HepG2 (cell line): Measurements from ENCODE around the gene BCL2L13. TPM values are rescaled to one million over a fixed set of nuclear protein-coding genes. Genes with fewer than 3 reads are reported as not detected.

Experiments
- ATAC-seq: fragments of 200-7000 bp; cut with Tn5 transposase; 3 replicates; pipeline ENCODE4 v1.9.1; 2020; ENCODE audit warnings: mild to moderate bottlenecking, moderate library complexity
- BruUV-seq: library from RNA; stranded (reverse); fragments of 400-500 nt; replicated peaks from 2 replicates; lab custom pipeline; 2021; lab: Mats Ljungman, UMichigan
- CTCF ChIA-PET: fragments of 300-600 bp; formaldehyde crosslinking; extraction: SDS; loops from one replicate; lab custom pipeline; 2021; ENCODE audit warnings: low total read pairs, inconsistent platforms, low intra/inter-chr PET ratio; lab: Yijun Ruan, JAX
- POLR2A ChIA-PET: fragments of 350-600 bp; sonication (Branson Sonifier 250); formaldehyde crosslinking; loops from one replicate; lab custom pipeline; 2020; ENCODE audit warnings: antibody characterized with exemption, inconsistent platforms; lab: Yijun Ruan, JAX
- DNase-seq: peaks from one replicate; pipeline ENCODE4 v3.0.0-alpha.2; 2015; ENCODE audit warnings: low spot score
- FAIRE-seq: peaks from 3 replicates; lab custom pipeline; 2011; peaks lifted over from hg19 to GRCh38; lab: Jason Lieb, UNC
- H2AFZ ChIP-seq: one replicate; pipeline ENCODE4 v1.6.1; 2011; ENCODE audit warnings: low read length, inconsistent platforms
- H3K27ac ChIP-seq: fragments of 300-600 bp; 3 replicates; pipeline ENCODE4 v1.8.0; 2011; ENCODE audit warnings: mixed run types, mild to moderate bottlenecking, mixed read lengths, low read length, inconsistent platforms; ENCODE audit not compliant: insufficient read depth; ENCODE audit errors: extremely low read length
- H3K27me3 ChIP-seq, 2 experiments: fragments of 200-600 bp in 1 of 2; 2 replicates in 1 of 2; 3 replicates in 1 of 2; pipeline versions ENCODE4 v1.6.0 to v1.8.0; 2011; ENCODE audit warnings: low read length in 2 of 2, mild to moderate bottlenecking in 2 of 2, moderate library complexity in 2 of 2, inconsistent platforms in 1 of 2; ENCODE audit not compliant: insufficient read depth in 2 of 2, control insufficient read depth in 1 of 2
- H3K36me3 ChIP-seq, 2 experiments: fragments of 200-600 bp in 1 of 2; replicated peaks in 1 of 2; 2 replicates in 1 of 2; 3 replicates in 1 of 2; pipeline versions ENCODE4 v1.5.1 to v1.8.0; 2011; ENCODE audit warnings: low read length in 2 of 2, inconsistent platforms in 1 of 2; ENCODE audit not compliant: insufficient read depth in 2 of 2, control insufficient read depth in 1 of 2
- H3K4me1 ChIP-seq: 2 replicates; pipeline ENCODE4 v1.5.1; 2012; ENCODE audit warnings: low read length, inconsistent platforms; ENCODE audit not compliant: insufficient read depth
- H3K4me2 ChIP-seq: 2 replicates; pipeline ENCODE4 v1.6.0; 2011; ENCODE audit warnings: low read depth, low read length, inconsistent platforms
- H3K4me3 ChIP-seq, 3 experiments: fragments of 200-600 bp in 1 of 3; sonication (generic), shearing (Covaris generic) in 1 of 3; replicated peaks in 1 of 3; 2 replicates each; pipeline ENCODE4 v1.5.1; 2011 to 2016; ENCODE audit warnings: low read length in 3 of 3, inconsistent platforms in 2 of 3, low read depth in 2 of 3, mild to moderate bottlenecking in 2 of 3, control low read depth in 1 of 3, mixed read lengths in 1 of 3; ENCODE audit not compliant: insufficient read depth in 1 of 3
- H3K79me2 ChIP-seq: one replicate; pipeline ENCODE4 v1.6.1; 2011; ENCODE audit warnings: low read length, inconsistent platforms; ENCODE audit not compliant: insufficient read depth
- H3K9ac ChIP-seq: 2 replicates; pipeline ENCODE4 v1.6.0; 2011; ENCODE audit warnings: mild to moderate bottlenecking, low read depth, low read length, inconsistent platforms; ENCODE audit not compliant: insufficient read depth
- H3K9me3 ChIP-seq: 2 replicates; pipeline ENCODE4 v1.5.1; 2012; ENCODE audit warnings: mild to moderate bottlenecking, low read length
- H4K20me1 ChIP-seq: 2 replicates; pipeline ENCODE4 v1.6.0; 2011; ENCODE audit warnings: inconsistent platforms, mild to moderate bottlenecking, low read length, moderate library complexity; ENCODE audit not compliant: insufficient read depth
- KDM3A ChIP-seq: IDR thresholded peaks from 2 replicates; pipeline ENCODE4 v1.6.1; 2018; ENCODE audit warnings: low read depth, missing compliant biosample characterization
- WGBS: methylation state at CpG from one replicate; pipeline ENCODE4 v1.1.6; 2017; ENCODE audit warnings: low lambda C conversion rate; 5-methylcytosine and 5-hydroxymethylcytosine counted together
- in situ Hi-C: cut with HindIII; loops from 2 replicates; pipeline ENCODE4 v1.10.0; 2017; ENCODE audit warnings: low pct_unique_long_range_greater_than_20kb; ENCODE audit not compliant: extremely low pct_ligation_motif_present
- intact Hi-C: fragments of 100-400 bp; cut with micrococcal nuclease; formaldehyde crosslinking; loops from one replicate; pipeline ENCODE4 v1.10.0; 2022; ENCODE audit not compliant: unreplicated experiment
- polyA plus RNA-seq, 8 experiments: library from polyadenylated mRNA; depleted of rRNA in 3 of 8; stranded (reverse) in 7 of 8; unstranded in 1 of 8; fragments of >200 nt; fragmentation: Illumina TruSeq in 4 of 8; extraction: Trizol in 4 of 8; gene quantifications; 2 replicates each; pipeline versions ENCODE4 v1.2.1 to v1.2.3, GENCODE V29; 2011 to 2016; ENCODE audit warnings: low read depth in 4 of 8, missing spikeins in 1 of 8, mixed read lengths in 1 of 8; ENCODE audit not compliant: insufficient read depth in 1 of 8
- total RNA-seq, 5 experiments: library from RNA; depleted of rRNA; stranded (reverse); fragments of >200 nt; fragmentation: Illumina TruSeq; extraction: Trizol; gene quantifications; 2 replicates each; pipeline ENCODE4 v1.2.3, GENCODE V29; 2016; ENCODE audit warnings: low read depth in 1 of 5
- TF ChIP-seq, protein P1 (sequence below): sonication (generic); formaldehyde crosslinking; IDR thresholded peaks from 2 replicates; pipeline ENCODE4 v1.4.0; 2020; ENCODE audit warnings: missing genetic modification reagents
- TF ChIP-seq, protein P2 (sequence below): sonication (generic); formaldehyde crosslinking; IDR thresholded peaks from 2 replicates; pipeline ENCODE4 v1.8.0; 2022; ENCODE audit warnings: missing genetic modification reagents, mild to moderate bottlenecking, borderline replicate concordance

The BCL2L13 gene
- total and polyA plus RNA-seq, 2 of the 13 experiments (the other 11 are each of a cell fraction or from before 2014, with no cell fraction given): 13.5 to 14.6 TPM

DNA sequence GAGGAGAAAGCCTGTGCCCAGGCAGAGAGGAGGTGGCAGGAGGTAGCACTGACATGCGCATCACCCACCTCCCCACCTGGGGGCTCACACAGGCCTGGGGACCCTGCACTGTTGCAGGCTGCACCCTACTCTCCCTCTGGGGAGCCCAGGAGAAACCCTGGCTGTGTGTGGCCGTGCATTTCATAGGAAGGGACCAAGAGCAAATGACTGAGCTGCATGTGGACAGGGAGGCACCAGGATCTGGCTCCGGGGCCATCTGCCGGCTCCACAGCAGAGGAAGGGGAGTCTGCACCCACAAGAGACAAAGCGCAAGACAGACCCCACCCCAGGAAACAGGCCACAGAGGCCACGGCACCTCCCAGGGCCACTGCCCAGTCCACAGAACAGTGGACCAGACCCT lies 113.0 kb downstream of the BCL2L13 start:
- intact Hi-C loops (no loop called here), in situ Hi-C loops (no loop called here)
- no peaks in the 10 kb centered on the region for H4K20me1 ChIP-seq
- H3K79me2 ChIP-seq: no peaks in the 10 kb centered on the region
- no peaks in the 10 kb centered on the region; a peak in 1 of 5 replicates for H3K27me3 ChIP-seq
- H3K36me3 ChIP-seq: no peaks in the 10 kb centered on the region
- ATAC-seq (peak; percentile 32), DNase-seq (no peak), FAIRE-seq (no peak)
- no peak overlapping the region for H3K9ac ChIP-seq
- H3K27ac ChIP-seq: no peak overlapping the region
- ChIA-PET CTCF (no interaction called here), POLR2A (interaction anchor here (1.4 kb wide), 1 partner anchor 26 kb away, joined by 3 read pairs; no protein-coding TSS in a partner anchor)
- no peak overlapping the region for H3K4me3 ChIP-seq
- no peak overlapping the region for H2AFZ ChIP-seq
- BruUV-seq: no TSS peak
- H3K4me2 ChIP-seq: no peak overlapping the region
- TF ChIP-seq, protein P1, sequence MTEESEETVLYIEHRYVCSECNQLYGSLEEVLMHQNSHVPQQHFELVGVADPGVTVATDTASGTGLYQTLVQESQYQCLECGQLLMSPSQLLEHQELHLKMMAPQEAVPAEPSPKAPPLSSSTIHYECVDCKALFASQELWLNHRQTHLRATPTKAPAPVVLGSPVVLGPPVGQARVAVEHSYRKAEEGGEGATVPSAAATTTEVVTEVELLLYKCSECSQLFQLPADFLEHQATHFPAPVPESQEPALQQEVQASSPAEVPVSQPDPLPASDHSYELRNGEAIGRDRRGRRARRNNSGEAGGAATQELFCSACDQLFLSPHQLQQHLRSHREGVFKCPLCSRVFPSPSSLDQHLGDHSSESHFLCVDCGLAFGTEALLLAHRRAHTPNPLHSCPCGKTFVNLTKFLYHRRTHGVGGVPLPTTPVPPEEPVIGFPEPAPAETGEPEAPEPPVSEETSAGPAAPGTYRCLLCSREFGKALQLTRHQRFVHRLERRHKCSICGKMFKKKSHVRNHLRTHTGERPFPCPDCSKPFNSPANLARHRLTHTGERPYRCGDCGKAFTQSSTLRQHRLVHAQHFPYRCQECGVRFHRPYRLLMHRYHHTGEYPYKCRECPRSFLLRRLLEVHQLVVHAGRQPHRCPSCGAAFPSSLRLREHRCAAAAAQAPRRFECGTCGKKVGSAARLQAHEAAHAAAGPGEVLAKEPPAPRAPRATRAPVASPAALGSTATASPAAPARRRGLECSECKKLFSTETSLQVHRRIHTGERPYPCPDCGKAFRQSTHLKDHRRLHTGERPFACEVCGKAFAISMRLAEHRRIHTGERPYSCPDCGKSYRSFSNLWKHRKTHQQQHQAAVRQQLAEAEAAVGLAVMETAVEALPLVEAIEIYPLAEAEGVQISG: no peak
- TF ChIP-seq KDM3A (CRISPR knock-in tag): no peak
- TF ChIP-seq, protein P2, sequence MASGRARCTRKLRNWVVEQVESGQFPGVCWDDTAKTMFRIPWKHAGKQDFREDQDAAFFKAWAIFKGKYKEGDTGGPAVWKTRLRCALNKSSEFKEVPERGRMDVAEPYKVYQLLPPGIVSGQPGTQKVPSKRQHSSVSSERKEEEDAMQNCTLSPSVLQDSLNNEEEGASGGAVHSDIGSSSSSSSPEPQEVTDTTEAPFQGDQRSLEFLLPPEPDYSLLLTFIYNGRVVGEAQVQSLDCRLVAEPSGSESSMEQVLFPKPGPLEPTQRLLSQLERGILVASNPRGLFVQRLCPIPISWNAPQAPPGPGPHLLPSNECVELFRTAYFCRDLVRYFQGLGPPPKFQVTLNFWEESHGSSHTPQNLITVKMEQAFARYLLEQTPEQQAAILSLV (CRISPR knock-in tag): no peak
- WGBS: 87% methylated on average over 4 of the region's 6 CpGs
- no peaks in the 10 kb centered on the region for H3K4me1 ChIP-seq
- no peaks in the 10 kb centered on the region for H3K9me3 ChIP-seq
